ENCODE data around the gene BABAM2. TPM values are rescaled to one million over a fixed set of nuclear protein-coding genes. Genes with fewer than 3 reads are reported as not detected.
"Not testable (repeated sequence)": the region's sequence is repeated elsewhere in the genome, so short reads cannot be mapped to it uniquely, and the experiment has no call there.

BABAM2 gene
- polyA plus RNA-seq, 4 donors = 30.1 to 59.3 (median 55.6) TPM

- DNase-seq (ENCODE audit: low read depth in 4 of 4, low spot score in 3 of 4) = no peak
Measured at GRCh38 chr2:28225473-28226080, 335.0 kb downstream of the BABAM2 start.

- DNase-seq (ENCODE audit: low read depth in 4 of 4, low spot score in 3 of 4) = no peak
Measured at GRCh38 chr2:28226558-28226957, 336.0 kb downstream of the BABAM2 start.

GRCh38 chr2:28227498-28227897 lies 337.0 kb downstream of the BABAM2 start:
- DNase-seq (ENCODE audit: low read depth in 4 of 4, low spot score in 3 of 4) = no peak

- DNase-seq (ENCODE audit: low read depth in 4 of 4, low spot score in 3 of 4) = no peak
Measured at GRCh38 chr2:28228434-28228995, 338.0 kb downstream of the BABAM2 start.

- DNase-seq (ENCODE audit: low read depth in 4 of 4, low spot score in 3 of 4) = no peak
Measured at GRCh38 chr2:28231110-28231631, 340.6 kb downstream of the BABAM2 start.

GRCh38 chr2:28232295-28232694 lies 341.8 kb downstream of the BABAM2 start:
- DNase-seq (ENCODE audit: low read depth in 4 of 4, low spot score in 3 of 4) = no peak

- peak in 2 of 4 donors; percentile 14 to 22 for DNase-seq (ENCODE audit: low read depth in 4 of 4, low spot score in 3 of 4)
Measured at GRCh38 chr2:28233164-28233676, 342.7 kb downstream of the BABAM2 start.

- DNase-seq (ENCODE audit: low read depth in 4 of 4, low spot score in 3 of 4) = no peak
Measured at GRCh38 chr2:28234807-28235206, 344.3 kb downstream of the BABAM2 start.

- no peak for DNase-seq (ENCODE audit: low read depth in 4 of 4, low spot score in 3 of 4)
Measured at GRCh38 chr2:28239207-28239606, 348.7 kb downstream of the BABAM2 start.

GRCh38 chr2:28240937-28241336 lies 350.4 kb downstream of the BABAM2 start:
- DNase-seq (ENCODE audit: low read depth in 4 of 4, low spot score in 3 of 4) = no peak

GRCh38 chr2:28247290-28247689 lies 356.8 kb downstream of the BABAM2 start:
- no peak for DNase-seq (ENCODE audit: low read depth in 4 of 4, low spot score in 3 of 4)

GRCh38 chr2:28247734-28248133 lies 357.2 kb downstream of the BABAM2 start:
- no peak for DNase-seq (ENCODE audit: low read depth in 4 of 4, low spot score in 3 of 4)

- no peak for DNase-seq (ENCODE audit: low read depth in 4 of 4, low spot score in 3 of 4)
Measured at GRCh38 chr2:28248511-28248910, 358.0 kb downstream of the BABAM2 start.

GRCh38 chr2:28250006-28250405 lies 359.5 kb downstream of the BABAM2 start:
- DNase-seq (ENCODE audit: low read depth in 4 of 4, low spot score in 3 of 4) = no peak

GRCh38 chr2:28251337-28251736 lies 360.8 kb downstream of the BABAM2 start:
- no peak for DNase-seq (ENCODE audit: low read depth in 4 of 4, low spot score in 3 of 4)

GRCh38 chr2:28252311-28252710 lies 361.8 kb downstream of the BABAM2 start:
- DNase-seq (ENCODE audit: low read depth in 4 of 4, low spot score in 3 of 4) = no peak

- DNase-seq (ENCODE audit: low read depth in 4 of 4, low spot score in 3 of 4) = no peak
Measured at GRCh38 chr2:28253543-28253942, 363.0 kb downstream of the BABAM2 start.

GRCh38 chr2:28255231-28255630 lies 364.7 kb downstream of the BABAM2 start:
- DNase-seq (ENCODE audit: low read depth in 4 of 4, low spot score in 3 of 4) = not testable (repeated sequence)

GRCh38 chr2:28257182-28257581 lies 366.7 kb downstream of the BABAM2 start:
- DNase-seq (ENCODE audit: low read depth in 4 of 4, low spot score in 3 of 4) = no peak

- not testable (repeated sequence) for DNase-seq (ENCODE audit: low read depth in 4 of 4, low spot score in 3 of 4)
Measured at GRCh38 chr2:28259226-28259625, 368.7 kb downstream of the BABAM2 start.

GRCh38 chr2:28263690-28264089 lies 373.2 kb downstream of the BABAM2 start:
- no peak for DNase-seq (ENCODE audit: low read depth in 4 of 4, low spot score in 3 of 4)

- DNase-seq (ENCODE audit: low read depth in 4 of 4, low spot score in 3 of 4) = no peak
Measured at GRCh38 chr2:28267282-28267681, 376.8 kb downstream of the BABAM2 start.

All from left renal pelvis (tissue), 4 donors.